GM21390 (cell line): ENCODE data around the gene CDH23.

Source experiments
- ATAC-seq: cut with Tn5 transposase; IDR thresholded peaks from one replicate; pipeline ENCODE4 v1.9.1; 2021; ENCODE audit not compliant: unreplicated experiment

CDH23 gene

GRCh38 chr10:71511206-71511605 is 114.5 kb downstream of the CDH23 start:
- ATAC-seq, result no peak

GRCh38 chr10:71512312-71512711 is 115.6 kb downstream of the CDH23 start:
- ATAC-seq, result no peak

- ATAC-seq, result no peak
Measured at GRCh38 chr10:71512761-71513539, 116.2 kb downstream of the CDH23 start.

GRCh38 chr10:71513540-71513853 is 116.8 kb downstream of the CDH23 start:
- no peak for ATAC-seq

- ATAC-seq, result no peak
Measured at GRCh38 chr10:71513936-71514335, 117.2 kb downstream of the CDH23 start.

- ATAC-seq, result no peak
Measured at GRCh38 chr10:71515531-71516172, 118.9 kb downstream of the CDH23 start.

GRCh38 chr10:71516890-71517289 is 120.2 kb downstream of the CDH23 start:
- ATAC-seq, result no peak

- no peak for ATAC-seq
Measured at GRCh38 chr10:71517298-71518169, 120.8 kb downstream of the CDH23 start.

- no peak for ATAC-seq
Measured at GRCh38 chr10:71520042-71520441, 123.3 kb downstream of the CDH23 start.

GRCh38 chr10:71521504-71522441 is 125.1 kb downstream of the CDH23 start:
- no peak for ATAC-seq

GRCh38 chr10:71522442-71523144 is 125.9 kb downstream of the CDH23 start:
- ATAC-seq, result no peak

GRCh38 chr10:71523756-71524155 is 127.0 kb downstream of the CDH23 start:
- ATAC-seq, result no peak

- ATAC-seq, result no peak
Measured at GRCh38 chr10:71525092-71525491, 128.4 kb downstream of the CDH23 start.

GRCh38 chr10:71525721-71526120 is 129.0 kb downstream of the CDH23 start:
- ATAC-seq, result no peak

- no peak for ATAC-seq
Measured at GRCh38 chr10:71526653-71527052, 129.9 kb downstream of the CDH23 start.

- no peak for ATAC-seq
Measured at GRCh38 chr10:71527135-71527534, 130.4 kb downstream of the CDH23 start.

- no peak for ATAC-seq
Measured at GRCh38 chr10:71528371-71529206, 131.9 kb downstream of the CDH23 start.

- ATAC-seq, result no peak
Measured at GRCh38 chr10:71529207-71529827, 132.6 kb downstream of the CDH23 start.

GRCh38 chr10:71530781-71531180 is 134.1 kb downstream of the CDH23 start:
- no peak for ATAC-seq
